Stimulated activated CD8-positive, alpha-beta memory T cell treated with anti-CD3 and anti-CD28 coated beads, Interleukin-12 subunit alpha, Interleukin-12 subunit beta, amount 100 ng/mL, for 4 hours (primary cell): Measurements from ENCODE around the gene PPIF.

Source experiments
- DNase-seq: peaks from one replicate; pipeline ENCODE4 v3.0.0-alpha.2; 2020; ENCODE audit warnings: low read depth

Gene PPIF

GRCh38 chr10:79347226-79347893, at the start of gene PPIF:
Gene PPIF, plus strand, starts transcription at chr10:79347469. Its CDS starts 80 bp downstream, at chr10:79347549.
- DNase-seq = peak; percentile 93

- DNase-seq = no peak
These were observed 48.6 kb upstream of the PPIF start for GRCh38 chr10:79298403-79299244.

DNA sequence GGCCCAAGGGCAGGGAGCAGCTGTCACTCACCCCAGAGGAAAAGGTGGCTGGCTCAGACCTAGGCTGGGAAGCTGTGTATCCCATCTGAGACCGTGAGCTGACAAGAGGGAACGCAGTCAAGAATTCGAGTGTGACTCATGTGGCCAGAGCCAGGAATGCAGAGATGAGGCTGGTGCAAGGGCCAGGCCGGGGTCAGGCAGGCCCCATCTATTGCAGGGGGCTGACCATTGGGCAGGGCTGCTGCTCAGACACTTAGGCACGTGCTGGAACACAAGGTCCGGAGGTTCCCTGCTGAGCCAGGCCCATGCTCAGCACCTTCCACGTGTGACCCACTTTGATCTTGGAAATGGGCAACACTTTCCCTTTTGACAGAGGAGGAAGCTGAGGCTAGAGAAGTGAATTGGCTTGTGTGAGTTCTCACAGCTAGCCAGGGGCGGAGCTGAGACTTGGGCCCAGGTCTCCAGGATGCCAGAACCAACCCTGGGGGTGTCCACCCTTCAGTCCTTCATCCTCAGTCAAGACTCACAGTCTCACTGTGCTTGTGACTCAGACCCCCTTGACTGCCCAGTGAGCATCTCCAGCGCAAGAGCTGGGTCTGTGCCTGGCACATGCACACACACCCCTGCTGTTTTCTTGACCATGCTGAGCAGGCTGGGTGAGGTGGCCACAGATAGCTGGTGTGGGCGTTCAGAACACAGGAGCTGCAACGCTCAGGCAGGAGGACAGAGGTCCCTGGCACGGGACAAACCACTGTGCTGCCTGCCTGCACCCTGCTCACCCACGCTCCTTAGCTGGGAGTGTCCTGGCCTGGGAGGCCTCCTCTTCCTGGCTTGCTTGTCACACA, 47.6 kb upstream of the PPIF start:
- DNase-seq = no peak

DNA sequence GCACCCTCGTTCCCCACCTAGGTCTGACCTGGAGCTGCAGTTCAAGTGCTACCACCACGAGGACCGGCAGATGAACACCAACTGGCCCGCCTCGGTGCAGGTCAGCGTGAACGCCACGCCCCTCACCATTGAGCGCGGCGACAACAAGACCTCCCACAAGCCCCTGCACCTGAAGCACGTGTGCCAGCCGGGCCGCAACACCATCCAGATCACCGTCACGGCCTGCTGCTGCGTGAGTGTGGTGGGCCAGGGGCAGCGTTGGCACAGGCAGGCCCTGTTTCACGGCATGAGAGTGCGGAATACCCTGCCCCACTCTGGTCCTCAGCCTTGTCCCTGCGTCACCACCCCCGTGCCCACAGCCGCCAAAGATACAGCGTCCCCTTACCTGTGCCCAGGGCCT, 46.6 kb upstream of the PPIF start:
- no peak for DNase-seq

DNA sequence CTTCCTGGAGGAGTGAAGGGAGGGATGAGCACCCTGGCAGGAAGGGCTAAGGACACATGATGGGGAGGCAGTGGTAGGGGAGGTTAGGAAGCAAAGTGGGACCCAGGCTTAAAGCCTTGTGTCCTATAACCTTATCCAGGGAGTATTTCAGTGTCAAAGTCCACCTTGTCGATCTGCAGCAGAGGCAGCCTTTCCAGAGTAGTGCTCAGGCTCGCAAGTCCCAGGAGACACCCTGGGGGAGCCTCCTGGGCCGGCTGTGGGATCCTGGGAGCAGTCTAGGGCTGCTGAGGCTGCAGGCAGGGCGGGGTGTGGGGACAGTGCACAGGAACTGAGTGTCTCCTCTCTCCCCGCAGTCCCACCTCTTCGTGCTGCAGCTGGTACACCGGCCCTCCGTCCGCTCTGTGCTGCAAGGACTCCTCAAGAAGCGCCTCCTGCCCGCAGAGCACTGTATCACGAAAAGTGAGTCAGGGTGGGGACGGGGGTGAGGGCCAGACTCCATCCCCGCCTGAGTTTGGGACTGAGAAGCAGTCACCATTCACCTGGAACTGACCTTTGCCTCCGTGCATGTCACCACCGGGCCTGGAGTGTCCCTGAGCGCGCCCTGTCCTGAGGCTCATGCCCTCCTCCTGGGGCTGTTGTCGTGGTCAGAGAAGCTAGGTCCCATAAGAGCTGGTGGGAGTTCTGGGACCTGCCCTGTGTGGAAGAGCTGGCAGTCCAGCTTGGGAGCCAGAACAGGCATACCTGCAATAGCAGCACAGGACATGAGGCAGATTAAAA, 45.3 kb upstream of the PPIF start:
- DNase-seq = no peak

- no peak for DNase-seq
These were observed 43.4 kb upstream of the PPIF start for GRCh38 chr10:79303631-79304478.

- DNase-seq = no peak
These were observed 42.7 kb upstream of the PPIF start for GRCh38 chr10:79304479-79305087.

GRCh38 chr10:79305515-79305914, 41.8 kb upstream of the PPIF start:
- no peak for DNase-seq

DNA sequence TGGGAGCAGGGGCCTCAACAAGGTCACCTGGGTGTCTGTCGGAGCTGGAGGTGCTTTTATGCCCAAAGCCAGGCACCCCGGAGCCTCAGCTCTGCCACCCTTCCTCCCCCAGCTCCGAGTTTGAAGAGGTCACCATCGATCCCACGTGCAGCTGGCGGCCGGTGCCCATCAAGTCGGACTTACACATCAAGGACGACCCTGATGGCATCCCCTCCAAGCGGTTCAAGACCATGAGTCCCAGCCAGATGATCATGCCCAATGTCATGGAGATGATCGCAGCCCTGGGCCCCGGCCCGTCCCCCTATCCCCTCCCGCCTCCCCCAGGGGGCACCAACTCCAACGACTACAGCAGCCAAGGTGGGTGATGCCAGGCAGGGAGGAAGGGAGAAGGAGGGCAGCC, 41.3 kb upstream of the PPIF start:
- DNase-seq = no peak

GRCh38 chr10:79306644-79307220, 40.5 kb upstream of the PPIF start:
- DNase-seq = no peak

DNA sequence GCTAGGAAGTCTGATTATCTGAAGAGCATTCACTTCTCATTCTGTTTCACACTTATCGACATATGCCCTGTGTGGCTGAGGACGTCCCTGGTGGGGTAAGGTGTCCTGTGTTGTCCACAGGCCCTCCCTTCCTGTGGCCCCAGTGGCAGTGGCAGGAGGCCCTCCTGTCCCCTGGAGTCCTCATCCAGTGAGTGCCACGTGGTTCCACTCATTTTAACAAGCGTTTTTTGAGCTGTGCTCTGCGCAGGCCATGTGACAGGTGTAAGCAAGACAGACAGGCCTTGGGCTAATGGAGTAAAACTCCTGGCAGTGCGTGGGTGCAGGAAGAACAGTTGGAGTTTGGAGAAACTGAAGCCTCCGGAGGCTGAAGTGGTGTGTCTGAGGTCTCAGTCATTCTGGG, 39.3 kb upstream of the PPIF start:
- DNase-seq = no peak

GRCh38 chr10:79308969-79309665, 38.2 kb upstream of the PPIF start:
- DNase-seq = no peak

GRCh38 chr10:79310200-79310865, 36.9 kb upstream of the PPIF start:
- DNase-seq = no peak

- no peak for DNase-seq
These were observed 36.2 kb upstream of the PPIF start for GRCh38 chr10:79310911-79311573.

DNA sequence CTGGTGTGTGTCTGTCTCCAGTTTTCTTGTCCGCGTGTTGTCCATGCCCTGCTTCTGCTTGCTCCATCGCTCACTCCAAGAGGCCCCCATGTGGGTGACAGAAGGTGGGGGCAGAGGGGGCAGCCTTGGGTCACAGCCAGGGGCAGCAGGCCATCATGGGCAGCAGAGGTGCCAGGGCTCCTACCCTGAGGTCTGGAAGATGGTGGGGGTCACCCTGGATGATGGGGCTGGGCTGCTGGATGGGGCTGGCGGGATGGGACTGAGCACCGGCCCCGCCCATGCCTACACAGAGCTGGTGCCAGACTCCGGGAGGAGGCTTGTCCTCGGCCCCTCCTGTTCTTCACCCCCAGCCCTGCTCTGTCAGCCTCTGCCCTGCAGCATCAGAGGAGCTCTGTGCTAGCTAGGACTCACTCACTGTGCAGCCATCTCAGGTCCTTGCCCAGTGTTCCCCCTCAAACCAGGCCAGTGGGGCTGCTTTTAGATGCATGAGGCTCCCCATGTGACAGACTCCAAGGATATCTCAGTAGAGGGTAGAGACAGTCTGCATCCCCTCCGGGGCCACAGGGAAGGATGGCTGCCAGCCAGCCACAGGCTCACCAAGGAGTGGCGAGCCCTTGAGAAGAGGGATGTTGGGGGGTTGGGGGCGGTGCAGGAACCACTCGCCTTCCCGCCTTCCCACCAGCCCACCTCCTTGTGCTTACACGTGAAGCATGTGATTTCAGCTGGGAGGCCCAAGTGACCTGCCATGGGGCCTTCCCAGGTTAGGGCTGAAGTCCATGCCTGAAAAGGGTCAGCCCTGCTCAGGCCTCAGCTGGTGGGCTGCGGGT, 35.5 kb upstream of the PPIF start:
- DNase-seq = no peak

GRCh38 chr10:79312601-79313187, 34.6 kb upstream of the PPIF start:
- DNase-seq = no peak

DNA sequence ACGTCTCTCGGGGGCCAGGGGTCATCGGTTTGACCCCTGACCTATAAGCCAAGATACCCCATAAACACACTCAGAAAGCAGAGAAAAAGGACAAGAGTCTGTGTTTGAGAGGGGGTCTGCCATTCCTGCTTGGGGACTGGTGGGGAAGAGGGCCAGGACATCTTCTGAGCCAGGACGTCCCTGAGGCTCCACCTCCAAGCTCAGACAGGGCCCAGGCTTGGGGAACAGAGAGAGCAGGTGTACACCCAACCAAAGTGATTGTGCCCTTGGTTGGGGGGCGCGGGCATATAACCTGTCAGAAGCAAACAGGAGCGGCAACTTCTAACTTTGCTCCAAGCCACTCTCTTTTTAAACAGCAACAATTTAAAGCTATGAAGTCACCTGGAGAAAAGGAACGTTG, 33.9 kb upstream of the PPIF start:
- DNase-seq = no peak
